ENCODE results near the gene SLC25A22. TPM values are rescaled to one million over a fixed set of nuclear protein-coding genes. Genes with fewer than 3 reads are reported as not detected.
A peak's percentile ranks its signal among the peaks of the same experiment; 100 is the strongest.

The SLC25A22 gene
- total and polyA plus RNA-seq, 9 of the 15 experiments (the other 6 are each of a cell fraction or from before 2014, with no cell fraction given) = 0.41 to 55.4 (median 11.4) TPM

GRCh38 chr11:813072-813455 lies 15.0 kb upstream of the SLC25A22 start:
- Histone ChIP-seq H3K9me3 (replicated peaks; ENCODE audit: control insufficient read depth, insufficient read depth, low read depth, low read length) (no peaks in the 10 kb centered on the region), H3K36me3 (ENCODE audit: control insufficient read depth, insufficient read depth, low read length) (peaks cover 48% of the 10 kb centered on the region), H3K4me2 (ENCODE audit: insufficient read depth, low read length) (no peak overlapping the region), H3K9ac (ENCODE audit: insufficient read depth in 1 of 2, low read depth in 2 of 2, low read length in 2 of 2) (peak overlapping the region in 1 of 2 experiments; percentile 84; a peak in 2 of 4 replicates), H2AFZ (ENCODE audit: low read depth, low read length) (no peak overlapping the region), H4K20me1 (replicated peaks; ENCODE audit: control insufficient read depth, insufficient read depth, low read length) (peaks cover 24% of the 10 kb centered on the region), H3K27me3 (ENCODE audit: control insufficient read depth in 2 of 2, insufficient read depth in 2 of 2, low read length in 2 of 2) (no peaks in the 10 kb centered on the region), H3K27ac (ENCODE audit: extremely low read depth, low read depth, low read length) (peak overlapping the region; percentile 39), H3K4me3 (no peak overlapping the region), H3K9me1 (ENCODE audit: control insufficient read depth, insufficient read depth, low read length) (peaks cover 3% of the 10 kb centered on the region), H3K79me2 (ENCODE audit: control insufficient read depth, insufficient read depth, low read length) (peaks cover 56% of the 10 kb centered on the region), H3K4me1 (replicated peaks in 1 of 2; ENCODE audit: control insufficient read depth in 2 of 2, insufficient read depth in 2 of 2, low read length in 2 of 2) (peaks cover 14 to 46% of the 10 kb centered on the region in 2 experiments; a peak in 4 of 5 replicates)
- ATAC-seq = no peak
- BruUV-seq (replicated peaks) = no TSS peak
- in situ Hi-C loops (cut with MboI) = no loop called here
- ChIA-PET POLR2A (interaction anchor here (0.6 to 2.5 kb wide), 4 partner anchors 9 to 62 kb away, joined by 3 to 12 read pairs (median 4); no protein-coding TSS in a partner anchor), CTCF (ENCODE audit: low intra/inter-chr PET ratio) (no interaction called here)
- intact Hi-C loops (cut with micrococcal nuclease) = no loop called here
- DNase-seq (ENCODE audit: extremely low read depth in 1 of 4, low spot score in 3 of 4) = no peak
- FAIRE-seq = no peak
- WGBS (ENCODE audit: insufficient coverage, low coverage, missing lambda C conversion rate) = 91% methylated on average over 6 of the region's 6 CpGs
- no peak for TF ChIP-seq ELF1 (tag; IDR thresholded peaks at IDR 0.05)
- TF ChIP-seq ZNF407 (IDR thresholded peaks at IDR 0.05; ENCODE audit: low read depth) = no peak
- 0 out of 2 replicates have a peak, but pooled peaks have one; percentile 3 for TF ChIP-seq THRB (CRISPR knock-in tag; conservative IDR thresholded peaks at IDR 0.05)
- TF ChIP-seq ZBTB5 (IDR thresholded peaks at IDR 0.05) = no peak
- TF ChIP-seq ZNF253 (CRISPR knock-in tag; conservative IDR thresholded peaks at IDR 0.05) = peak; percentile 67; the same call in 1 of the 2 replicates
- no peak for TF ChIP-seq DMBX1 (CRISPR knock-in tag; IDR thresholded peaks at IDR 0.05; ENCODE audit: borderline replicate concordance)
- no peak for TF ChIP-seq HDAC3 (IDR thresholded peaks at IDR 0.05; ENCODE audit: borderline replicate concordance, partially characterized antibody)
- TF ChIP-seq ZNF134 (CRISPR knock-in tag; conservative IDR thresholded peaks at IDR 0.05) = no peak
- TF ChIP-seq MBD1 (CRISPR knock-in tag; IDR thresholded peaks at IDR 0.05) = no peak

Measured in K562 (cell line).